Left renal cortex interstitium (tissue), 4 donors: Measurements from ENCODE around the gene BARHL2. TPM values are rescaled to one million over a fixed set of nuclear protein-coding genes. Genes with fewer than 3 reads are reported as not detected.
A peak's percentile ranks its signal among the peaks of the same experiment; 100 is the strongest.

Experiments used
- DNase-seq, 4 donors: peaks; one replicate each; pipeline ENCODE4 v3.0.0-alpha.2; 2013; ENCODE audit warnings: low read depth in 4 of 4, low spot score in 2 of 4, missing footprints in 1 of 4
- polyA plus RNA-seq, 4 donors: library from polyadenylated mRNA; unstranded; fragments of 120-200 nt; gene quantifications; one replicate each; pipeline ENCODE4 v1.2.1, GENCODE V29; 2013; ENCODE audit not compliant: insufficient read length in 4 of 4

BARHL2 gene
- polyA plus RNA-seq, 4 donors = not detected

- DNase-seq = no peak
These were observed 4.8 kb downstream of the BARHL2 start for GRCh38 chr1:90712153-90712856.

DNA sequence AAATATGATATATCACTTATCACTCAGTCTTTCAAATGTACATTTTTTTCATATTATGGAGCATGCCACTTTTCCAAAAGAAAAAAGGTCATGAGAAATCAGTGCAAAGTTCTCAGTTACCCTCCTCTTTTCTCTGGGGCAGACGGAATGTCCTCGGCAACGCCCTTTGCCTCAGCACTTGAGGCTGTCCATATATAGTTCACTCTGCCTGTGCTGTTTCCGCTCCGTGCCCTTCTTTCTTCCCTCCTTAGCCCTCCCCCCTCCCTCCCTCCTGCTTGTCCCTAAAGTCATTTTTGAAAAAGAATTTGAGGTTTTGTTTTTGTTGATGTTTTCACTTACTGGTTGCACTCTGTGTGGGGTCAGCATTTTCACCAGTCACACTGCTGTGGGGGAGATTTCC lies 5.4 kb downstream of the BARHL2 start:
- DNase-seq = no peak

DNA sequence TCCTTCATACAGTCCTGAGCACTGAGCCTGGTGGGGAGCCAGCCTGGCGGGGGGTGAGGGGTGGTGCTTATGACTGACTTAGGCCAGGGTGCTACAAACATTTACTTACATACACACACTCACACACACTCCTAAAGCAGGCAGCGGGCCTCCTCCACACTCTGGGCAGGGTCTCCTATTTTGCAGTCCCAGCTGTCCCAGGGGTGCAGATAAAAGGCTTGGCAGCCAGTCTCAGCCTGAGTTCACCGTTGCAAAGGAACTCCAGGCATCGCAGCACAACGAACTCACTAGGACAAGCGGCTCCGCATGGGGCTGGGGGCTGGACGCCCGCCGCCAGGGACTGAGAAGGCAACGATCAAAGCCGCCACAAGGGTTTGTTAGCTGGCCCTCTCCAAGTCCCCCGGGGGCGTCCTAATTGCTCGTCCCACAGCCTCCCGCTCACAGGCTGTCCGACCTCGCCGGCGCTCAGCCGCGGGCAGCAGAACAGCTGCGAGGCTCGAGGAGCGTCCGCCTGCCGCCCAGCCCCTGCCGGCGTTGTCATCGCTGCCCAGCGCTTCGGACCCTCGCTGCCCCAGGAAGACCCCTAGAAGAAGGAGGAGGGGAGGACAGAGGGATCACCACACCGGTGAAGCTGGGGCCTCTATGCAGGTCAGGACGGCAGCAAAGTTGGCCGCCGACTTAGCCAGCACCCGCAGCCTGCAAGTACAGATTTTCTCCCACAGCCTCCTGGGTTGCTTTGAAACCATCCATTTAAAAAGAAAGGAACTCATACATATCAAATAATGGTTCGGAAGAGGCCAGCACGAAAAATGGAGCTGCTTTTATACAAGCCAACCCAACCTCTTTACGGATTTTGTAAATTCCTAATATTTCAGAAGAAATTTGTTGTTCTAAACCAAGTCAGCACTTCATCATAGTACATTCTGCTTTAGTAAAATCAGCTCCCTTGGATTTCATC lies 6.2 kb downstream of the BARHL2 start:
- no peak for DNase-seq

DNA sequence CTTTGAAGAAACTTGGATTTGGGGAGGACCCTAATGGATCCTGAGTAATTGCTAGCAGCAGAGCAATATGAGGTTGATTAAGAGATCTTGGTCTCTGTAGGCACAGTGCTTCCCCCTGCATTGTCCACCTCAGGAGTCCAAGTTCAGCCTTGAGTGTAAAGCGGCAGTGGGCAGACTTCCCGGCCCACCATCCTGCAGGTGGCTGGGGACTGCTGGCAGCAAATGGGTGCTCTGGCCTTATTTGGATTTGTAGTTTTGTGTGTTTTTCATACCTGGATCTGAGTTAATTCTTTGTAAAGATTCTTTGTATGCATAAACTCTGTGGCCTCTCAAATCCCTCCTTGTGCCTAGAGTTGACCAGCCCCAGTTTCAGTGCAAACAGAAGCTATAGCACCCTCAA lies 7.6 kb downstream of the BARHL2 start:
- no peak for DNase-seq

DNA sequence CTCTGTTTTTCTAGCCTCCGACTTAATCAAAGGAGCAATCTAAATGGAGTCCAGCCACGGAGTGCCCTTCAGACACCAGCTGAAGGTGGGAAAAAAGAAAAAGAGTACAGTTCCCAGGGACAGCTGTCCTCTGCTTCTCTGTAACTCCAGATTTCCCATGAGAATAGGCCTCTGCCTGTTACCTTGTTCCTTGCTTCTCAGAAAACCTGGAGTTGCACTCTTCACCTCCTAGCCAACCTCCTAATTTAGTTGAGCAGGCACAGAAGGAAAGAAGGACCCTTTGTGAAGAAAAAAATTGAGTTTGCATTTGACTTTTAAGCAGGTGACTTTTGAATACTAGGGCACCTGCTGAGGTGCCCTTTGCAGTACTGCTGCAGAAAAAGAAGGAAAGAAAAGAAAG lies 8.3 kb downstream of the BARHL2 start:
- no peak for DNase-seq

DNA sequence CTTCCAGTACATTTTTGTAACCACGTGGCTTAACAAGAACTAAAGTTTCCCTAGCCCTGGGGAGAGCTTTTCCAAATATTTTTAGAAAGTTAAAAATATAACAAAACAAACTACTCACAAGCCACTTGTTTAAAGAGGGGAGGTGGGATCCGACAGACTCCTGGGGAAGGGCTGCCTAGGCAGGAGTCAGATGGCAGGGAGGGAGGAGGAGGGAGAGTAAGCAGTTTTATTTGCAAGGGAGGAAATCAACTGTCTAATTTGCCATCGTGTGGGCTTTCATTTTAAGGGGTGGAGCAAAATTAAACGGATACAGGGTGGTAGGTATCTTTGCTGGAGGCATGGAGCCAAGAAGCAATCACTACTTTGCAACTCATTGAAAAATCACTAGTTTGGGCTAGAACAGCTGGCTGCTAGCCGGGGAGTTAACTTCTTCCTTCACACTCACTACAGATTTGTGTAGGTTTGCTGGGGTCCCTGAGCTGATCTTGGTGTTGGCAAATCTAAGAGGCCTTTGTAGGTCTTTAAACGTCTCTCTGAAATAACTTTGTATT lies 8.8 kb downstream of the BARHL2 start:
- no peak for DNase-seq

DNA sequence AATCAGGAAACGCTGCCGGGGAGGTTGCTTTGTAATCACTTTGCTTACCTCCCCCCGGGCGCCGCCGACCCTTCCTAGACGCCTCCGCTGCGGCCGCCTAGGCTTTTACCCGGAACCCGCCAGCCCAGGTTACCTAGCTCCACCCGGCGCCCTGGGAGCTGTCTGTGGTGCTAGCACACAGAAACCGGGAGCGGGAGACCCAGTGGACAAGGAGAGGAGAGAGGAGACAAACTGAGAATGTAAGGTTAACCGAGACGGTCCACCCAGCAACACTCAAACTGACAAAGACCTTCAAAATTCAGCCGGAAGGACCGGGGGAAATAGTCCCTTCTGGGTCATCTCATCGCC lies 9.8 kb downstream of the BARHL2 start:
- peak in 1 of 4 donors; percentile 76 for DNase-seq

DNA sequence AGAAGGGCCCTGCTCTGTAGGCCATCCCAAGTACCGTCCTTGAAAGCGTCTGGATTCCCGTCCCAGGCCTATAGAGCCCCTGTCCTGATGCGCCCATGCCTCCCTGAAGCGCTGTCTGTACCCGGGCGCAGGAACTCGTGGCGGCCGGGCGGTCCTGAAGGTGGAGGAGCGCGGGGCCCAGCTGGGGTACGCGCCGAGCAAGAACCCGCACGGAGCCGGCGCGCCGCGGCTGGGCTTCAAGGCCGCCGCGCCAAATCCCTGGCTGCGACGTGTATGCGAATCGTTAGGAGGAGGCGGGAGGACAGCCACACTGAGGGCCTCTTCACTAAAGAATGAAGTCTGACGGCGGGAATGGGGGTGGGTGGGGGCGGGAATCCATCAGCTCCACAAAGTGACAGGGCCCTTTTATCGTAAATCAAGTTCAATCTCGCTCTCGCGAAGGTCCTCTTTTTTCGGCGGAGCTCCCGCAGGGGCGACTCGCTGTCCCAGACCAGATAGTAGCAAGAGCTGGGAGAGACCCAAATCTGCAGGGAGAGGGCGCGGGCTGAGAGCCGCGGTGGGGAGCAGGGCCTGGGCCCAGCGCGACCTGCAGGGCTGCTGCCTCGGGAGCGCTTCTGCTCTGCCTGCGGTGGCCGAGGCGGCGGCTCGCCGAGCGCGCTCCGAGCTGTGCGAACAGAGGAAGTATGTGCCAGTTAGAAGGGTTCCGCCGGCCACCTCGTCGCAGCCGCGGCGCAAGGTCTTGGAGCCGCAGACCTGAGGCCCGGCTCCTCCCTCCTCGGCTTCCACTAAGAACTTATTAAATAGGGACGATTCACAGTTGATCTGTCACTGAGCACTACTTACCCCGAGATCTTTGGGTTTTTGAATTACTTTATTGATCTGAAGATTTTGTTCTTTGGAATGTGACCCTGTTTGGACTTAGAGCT lies 10.4 kb downstream of the BARHL2 start:
- DNase-seq = no peak

DNA sequence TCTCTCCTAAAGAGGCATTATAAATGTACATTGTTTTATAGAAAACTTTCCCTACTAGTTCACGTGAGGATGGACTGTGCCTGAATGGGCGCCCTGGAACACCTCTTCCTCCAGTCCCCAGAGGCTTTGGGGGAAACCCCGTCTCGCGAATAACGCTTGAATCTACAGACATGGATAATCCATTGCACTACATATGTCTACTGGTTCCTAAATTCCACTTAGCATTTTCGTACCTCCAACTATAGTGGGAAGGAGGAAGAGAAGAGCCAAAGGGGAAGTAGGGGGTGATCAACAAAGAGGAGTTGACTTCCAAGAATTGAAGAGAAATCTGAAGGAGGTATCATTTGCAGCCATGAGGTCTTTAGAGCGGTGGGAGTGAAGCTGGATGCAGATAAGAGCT lies 11.1 kb downstream of the BARHL2 start:
- DNase-seq = no peak

- DNase-seq = no peak
These were observed 12.3 kb downstream of the BARHL2 start for GRCh38 chr1:90704817-90705216.

GRCh38 chr1:90694846-90695245 lies 22.3 kb downstream of the BARHL2 start:
- DNase-seq = no peak

DNA sequence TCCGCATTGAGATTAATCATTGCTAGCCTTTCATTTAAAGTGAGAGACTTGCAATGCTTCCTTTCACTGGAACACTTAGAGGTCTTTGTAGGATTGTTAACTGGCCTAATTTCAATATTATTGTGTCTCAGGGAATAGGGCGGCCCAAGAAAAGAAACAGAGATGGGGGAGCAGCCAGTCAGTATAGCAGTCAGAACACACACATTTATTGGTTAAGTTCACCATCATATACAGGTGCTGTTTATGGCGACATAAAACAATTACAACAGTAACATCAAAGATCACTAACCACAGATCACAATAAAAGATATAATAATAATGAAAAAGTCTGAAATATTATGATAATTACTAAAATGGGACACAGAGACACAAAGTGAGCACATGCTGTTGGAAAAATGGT lies 29.4 kb downstream of the BARHL2 start:
- DNase-seq = no peak

- no peak for DNase-seq
These were observed 41.8 kb downstream of the BARHL2 start for GRCh38 chr1:90675161-90675847.

GRCh38 chr1:90671741-90672140 lies 45.4 kb downstream of the BARHL2 start:
- DNase-seq = no peak

- DNase-seq = no peak
These were observed 45.9 kb downstream of the BARHL2 start for GRCh38 chr1:90671251-90671650.
